Stomach (tissue), 9 donors: ENCODE results near the gene ZYX. TPM values are rescaled to one million over a fixed set of nuclear protein-coding genes. Genes with fewer than 3 reads are reported as not detected.
A peak's percentile ranks its signal among the peaks of the same experiment; 100 is the strongest.

Experiments
- DNase-seq, 2 donors: peaks; one replicate each; pipeline versions ENCODE4 v3.0.0 to v3.0.0-alpha.2; 2013 to 2019
- H3K27ac ChIP-seq, 5 donors: fragments of 200-600 bp in 4 of 5; sonication (generic) in 4 of 5; one replicate each; pipeline ENCODE4 v1.5.1; 2013 to 2019; ENCODE audit warnings: mild to moderate bottlenecking in 1 of 5, moderate library complexity in 1 of 5
- H3K27me3 ChIP-seq, 3 donors: fragments of 200-600 bp; sonication (generic); one replicate each; pipeline ENCODE4 v1.5.1; 2017 to 2019; ENCODE audit warnings: mixed run types in 1 of 3
- H3K36me3 ChIP-seq, 4 donors: fragments of 200-600 bp; sonication (generic); 1 replicate in 3 of 4; 2 replicates in 1 of 4; pipeline ENCODE4 v1.5.1; 2016 to 2019
- H3K4me1 ChIP-seq, 4 donors: fragments of 200-600 bp; sonication (generic); one replicate each; pipeline ENCODE4 v1.5.1; 2016 to 2019
- H3K4me3 ChIP-seq, 4 donors: fragments of 200-600 bp; sonication (generic) in 3 of 4; one replicate each; pipeline ENCODE4 v1.5.1; 2016 to 2019; ENCODE audit warnings: mild to moderate bottlenecking in 1 of 4
- H3K9me3 ChIP-seq, 4 donors: fragments of 200-600 bp; sonication (generic); one replicate each; pipeline ENCODE4 v1.5.1; 2016 to 2019
- EP300 ChIP-seq: sonication (generic); formaldehyde crosslinking; IDR thresholded peaks from one replicate; pipeline ENCODE4 v1.6.1; 2017; ENCODE audit warnings: antibody characterized with exemption
- POLR2A ChIP-seq, 4 donors: fragments of 450-650 bp; IDR thresholded peaks; one replicate each; pipeline ENCODE4 v1.6.1; 2016; ENCODE audit warnings: antibody characterized with exemption in 4 of 4, control low read depth in 2 of 4, mild to moderate bottlenecking in 1 of 4, moderate library complexity in 1 of 4
- POLR2AphosphoS5 ChIP-seq, 3 donors: sonication (generic); formaldehyde crosslinking; IDR thresholded peaks; one replicate each; pipeline ENCODE4 v1.6.1; 2016; ENCODE audit warnings: antibody characterized with exemption in 3 of 3
- WGBS, 5 donors: extraction: QIAGEN DNeasy Blood & Tissue Kit in 3 of 5; methylation state at CpG; one replicate each; pipeline versions ENCODE4 v1.1.5 to v1.1.7; 2013 to 2018; 5-methylcytosine and 5-hydroxymethylcytosine counted together
- intact Hi-C: fragments of 100-400 bp; cut with DNase I; formaldehyde crosslinking; loops from one replicate; pipeline ENCODE4 v1.15.1; 2023; ENCODE audit warnings: low total_unique reads
- polyA plus RNA-seq, 3 donors: library from polyadenylated mRNA; stranded (reverse); fragments of 200-250 nt; gene quantifications; one replicate each; pipeline ENCODE4 v1.2.3, GENCODE V29; 2013
- total RNA-seq, 5 donors: library from RNA; depleted of rRNA; stranded (reverse); fragments of >200 nt; gene quantifications; one replicate each; pipeline versions ENCODE4 v1.1.0 to v1.2.3, GENCODE V29; 2014 to 2016
- TF ChIP-seq, protein P1 (sequence below), 7 experiments: fragments of 450-650 bp in 4 of 7; fragments of 200-600 bp in 3 of 7; sonication (generic) in 3 of 7; IDR thresholded peaks; one replicate each; pipeline ENCODE4 v1.5.1; 2016 to 2019; ENCODE audit warnings: antibody characterized with exemption in 7 of 7, control low read depth in 2 of 7, mild to moderate bottlenecking in 1 of 7
- donor health status: healthy with polysubstance abuse.
- donor health status: Bipolar disorder and iron deficiency.
- donor health status: healthy.

Gene ZYX
- total and polyA plus RNA-seq, 8 donors = 20.6 to 102 (median 73.7) TPM

DNA sequence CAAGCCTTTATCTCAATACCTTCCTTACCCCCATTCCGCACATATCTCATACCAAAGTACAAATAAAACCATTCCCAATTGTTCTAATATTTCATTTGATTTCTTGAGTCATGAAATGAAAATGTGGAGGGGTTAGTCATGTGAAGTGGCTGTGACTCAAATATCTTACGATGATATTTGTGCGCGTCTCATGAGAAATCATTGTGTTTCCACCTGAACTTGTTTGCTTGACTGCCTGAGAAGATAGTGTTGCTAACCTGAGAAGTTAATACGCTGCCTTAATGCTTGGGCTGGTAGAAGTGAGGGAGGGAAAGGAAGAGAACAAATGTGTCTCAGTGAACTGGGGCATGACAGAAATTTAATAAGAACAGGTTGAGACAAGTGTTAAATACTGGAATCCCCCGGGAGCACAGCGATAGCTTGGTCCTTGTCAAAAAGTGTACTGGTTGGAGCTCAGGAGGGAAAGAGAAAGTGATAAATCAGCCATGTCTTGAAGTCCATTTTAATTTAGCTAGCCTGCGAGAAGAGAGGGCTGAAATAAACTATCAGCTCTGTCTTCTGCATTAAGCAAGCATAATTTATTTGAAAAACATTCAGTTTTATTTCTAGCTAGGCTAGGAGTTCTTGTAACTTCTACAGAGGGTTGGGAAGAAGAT is 34.7 kb downstream of the ZYX start:
- TF ChIP-seq EP300 (no peak), POLR2A (IDR thresholded peaks at IDR 0.05) (no peak), POLR2AphosphoS5 (IDR thresholded peaks at IDR 0.05) (peak in 1 of 3 donors; percentile 20)
- TF ChIP-seq, protein P1, sequence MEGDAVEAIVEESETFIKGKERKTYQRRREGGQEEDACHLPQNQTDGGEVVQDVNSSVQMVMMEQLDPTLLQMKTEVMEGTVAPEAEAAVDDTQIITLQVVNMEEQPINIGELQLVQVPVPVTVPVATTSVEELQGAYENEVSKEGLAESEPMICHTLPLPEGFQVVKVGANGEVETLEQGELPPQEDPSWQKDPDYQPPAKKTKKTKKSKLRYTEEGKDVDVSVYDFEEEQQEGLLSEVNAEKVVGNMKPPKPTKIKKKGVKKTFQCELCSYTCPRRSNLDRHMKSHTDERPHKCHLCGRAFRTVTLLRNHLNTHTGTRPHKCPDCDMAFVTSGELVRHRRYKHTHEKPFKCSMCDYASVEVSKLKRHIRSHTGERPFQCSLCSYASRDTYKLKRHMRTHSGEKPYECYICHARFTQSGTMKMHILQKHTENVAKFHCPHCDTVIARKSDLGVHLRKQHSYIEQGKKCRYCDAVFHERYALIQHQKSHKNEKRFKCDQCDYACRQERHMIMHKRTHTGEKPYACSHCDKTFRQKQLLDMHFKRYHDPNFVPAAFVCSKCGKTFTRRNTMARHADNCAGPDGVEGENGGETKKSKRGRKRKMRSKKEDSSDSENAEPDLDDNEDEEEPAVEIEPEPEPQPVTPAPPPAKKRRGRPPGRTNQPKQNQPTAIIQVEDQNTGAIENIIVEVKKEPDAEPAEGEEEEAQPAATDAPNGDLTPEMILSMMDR (IDR thresholded peaks at IDR 0.05) = no peak
- Histone ChIP-seq H3K36me3 (no peaks in the 10 kb centered on the region), H3K4me1 (peaks cover 0 to 12% (median 5%) of the 10 kb centered on the region in 4 donors), H3K9me3 (no peaks in the 10 kb centered on the region), H3K4me3 (no peak overlapping the region), H3K27ac (no peak overlapping the region), H3K27me3 (no peaks in the 10 kb centered on the region)
- intact Hi-C loops = no loop called here
- 40 to 62% (median 48%) methylated on average over 8 of the region's 8 CpGs for WGBS, 5 donors
- DNase-seq = no peak

DNA sequence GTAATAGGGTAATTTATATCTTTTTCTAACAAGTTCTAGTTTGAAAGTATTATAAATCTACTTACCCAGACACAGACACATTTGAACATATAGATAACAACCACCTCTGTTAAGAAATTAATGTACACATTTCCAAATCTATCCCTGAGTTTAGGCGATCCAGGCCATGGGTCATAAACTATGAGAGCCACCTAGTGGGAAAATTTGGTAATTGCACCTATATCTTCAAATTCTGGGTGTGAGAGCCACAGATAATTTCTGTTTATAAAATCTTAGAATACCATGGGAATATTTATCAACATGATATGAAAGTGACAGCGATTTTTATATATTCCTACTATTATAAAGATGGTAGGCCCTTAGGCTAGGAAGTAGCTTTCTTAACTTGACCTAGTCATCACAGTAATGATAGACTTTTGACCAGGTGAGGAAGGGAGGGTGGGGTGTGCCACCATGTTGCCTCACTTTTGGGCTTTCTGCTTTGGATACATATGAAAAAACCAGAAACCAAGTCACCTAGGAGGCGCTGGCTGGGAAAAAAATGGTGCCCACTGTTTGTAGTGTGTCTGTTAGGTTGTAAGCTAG is 35.5 kb downstream of the ZYX start:
- Histone ChIP-seq H3K9me3 (no peaks in the 10 kb centered on the region), H3K4me3 (no peak overlapping the region)
- WGBS, 5 donors = 1 to 3% (median 2%) methylated on average over 3 of the region's 3 CpGs

DNA sequence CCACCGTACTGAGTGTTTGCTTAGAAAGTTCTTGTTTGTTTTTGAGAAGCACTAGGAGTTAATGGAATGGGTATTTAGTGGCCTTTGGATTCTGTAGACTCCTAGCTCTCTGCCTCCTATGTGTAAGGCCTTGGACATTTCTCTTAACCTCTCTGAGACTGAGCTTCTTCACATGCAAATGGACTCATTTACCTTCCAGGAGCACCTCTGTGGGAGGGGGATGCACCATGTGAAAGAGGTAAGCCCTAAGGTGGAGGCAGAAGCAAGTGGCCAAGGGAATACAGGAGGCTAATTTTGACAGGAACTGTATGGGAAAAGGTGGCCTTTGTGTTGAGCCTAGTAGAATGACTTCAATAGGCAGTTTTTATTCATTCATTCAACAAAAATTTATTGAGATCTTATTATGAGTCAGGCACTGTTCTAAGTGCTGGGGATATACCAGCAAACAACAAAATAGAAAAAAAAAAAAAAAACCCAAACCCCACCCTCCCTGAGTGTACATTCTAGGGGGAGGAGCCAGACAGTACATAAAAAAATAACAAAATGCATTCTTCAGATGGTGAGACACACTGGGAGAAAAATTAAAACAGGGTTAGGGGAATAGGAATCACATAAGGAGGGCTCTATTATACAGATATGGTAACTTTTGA is 36.7 kb downstream of the ZYX start:
- H3K9me3 ChIP-seq = no peaks in the 10 kb centered on the region
- H3K27me3 ChIP-seq = no peaks in the 10 kb centered on the region
- no peak for DNase-seq
- H3K27ac ChIP-seq = no peak overlapping the region
- 17 to 51% (median 23%) methylated on average over 1 of the region's 1 CpG for WGBS, 5 donors
- TF ChIP-seq EP300 = no peak
- TF ChIP-seq POLR2A (IDR thresholded peaks at IDR 0.05) = no peak
- TF ChIP-seq POLR2AphosphoS5 (IDR thresholded peaks at IDR 0.05) = no peak
- TF ChIP-seq, protein P1 (IDR thresholded peaks at IDR 0.05) = no peak
- no peak overlapping the region for H3K4me3 ChIP-seq
- intact Hi-C loops = no loop called here
- H3K4me1 ChIP-seq = peaks cover 0 to 11% (median 2%) of the 10 kb centered on the region in 4 donors
- H3K36me3 ChIP-seq = no peaks in the 10 kb centered on the region

More for the DNA sequence above, 35.5 kb downstream of the ZYX start:
- DNase-seq = peak in 1 of 2 donors; percentile 76
- Histone ChIP-seq H3K36me3 (no peaks in the 10 kb centered on the region), H3K4me1 (peaks cover 0 to 11% (median 2%) of the 10 kb centered on the region in 4 donors), H3K27me3 (no peaks in the 10 kb centered on the region), H3K27ac (no peak overlapping the region)
- TF ChIP-seq, protein P1 (IDR thresholded peaks at IDR 0.05) = peak in 5 of 7 experiments; percentile 35 to 85 (median 60)
- TF ChIP-seq POLR2A (IDR thresholded peaks at IDR 0.05) = no peak
- intact Hi-C loops = no loop called here

GRCh38 chr7:143418681-143419458 is 37.7 kb downstream of the ZYX start:
- TF ChIP-seq POLR2A (IDR thresholded peaks at IDR 0.05) = no peak
- intact Hi-C loops = no loop called here
- Histone ChIP-seq H3K36me3 (no peaks in the 10 kb centered on the region), H3K27ac (no peak overlapping the region), H3K4me1 (peaks cover 0 to 11% (median 2%) of the 10 kb centered on the region in 4 donors), H3K27me3 (no peaks in the 10 kb centered on the region), H3K4me3 (no peak overlapping the region), H3K9me3 (no peaks in the 10 kb centered on the region)
- DNase-seq = no peak
- 81 to 87% (median 83%) methylated on average over 11 of the region's 11 CpGs for WGBS, 5 donors
